K562 (cell line): Measurements from ENCODE around the gene C2CD2L. TPM values are rescaled to one million over a fixed set of nuclear protein-coding genes. Genes with fewer than 3 reads are reported as not detected.

Experiments used
- ATAC-seq: fragments of 200-7000 bp; cut with Tn5 transposase; 3 replicates; pipeline ENCODE4 v1.9.1; 2020; ENCODE audit warnings: moderate library complexity
- BruUV-seq: library from RNA; stranded (reverse); fragments of 400-500 nt; replicated peaks from 2 replicates; lab custom pipeline; 2021; lab: Mats Ljungman, UMichigan
- CTCF ChIA-PET: fragments of 300-600 bp; formaldehyde crosslinking; extraction: SDS; loops from one replicate; lab custom pipeline; 2021; ENCODE audit warnings: low intra/inter-chr PET ratio; lab: Yijun Ruan, JAX
- POLR2A ChIA-PET: fragments of 300-600, 350-650 bp; sonication (Branson Sonifier 250); formaldehyde crosslinking; extraction: SDS; loops from one replicate; lab custom pipeline; 2021; ENCODE audit warnings: antibody characterized with exemption, inconsistent platforms; lab: Yijun Ruan, JAX
- DNase-seq, 4 experiments: peaks; one replicate each; pipeline versions ENCODE4 v3.0.0 to v3.0.0-alpha.2; 2011 to 2018; ENCODE audit warnings: low spot score in 3 of 4, mixed read lengths in 3 of 4; ENCODE audit errors: extremely low read depth in 1 of 4
- FAIRE-seq: peaks from 2 replicates; lab custom pipeline; 2011; peaks lifted over from hg19 to GRCh38; lab: Jason Lieb, UNC
- H2AFZ ChIP-seq: 2 replicates; pipeline ENCODE4 v1.6.0; 2011; ENCODE audit warnings: low read depth, low read length, control low read depth, inconsistent platforms
- H3K27ac ChIP-seq: fragments of 200-600 bp; 3 replicates; pipeline ENCODE4 v1.8.0; 2011; ENCODE audit warnings: low read depth, mild to moderate bottlenecking, control low read depth, inconsistent platforms, low read length, moderate library complexity, mixed read lengths; ENCODE audit errors: extremely low read depth
- H3K27me3 ChIP-seq, 2 experiments: fragments of 300-600 bp in 1 of 2; 2 replicates in 1 of 2; 3 replicates in 1 of 2; pipeline versions ENCODE4 v1.6.0 to v1.8.0; 2011; ENCODE audit warnings: inconsistent platforms in 2 of 2, low read length in 2 of 2, mild to moderate bottlenecking in 1 of 2, mixed read lengths in 1 of 2, moderate library complexity in 1 of 2; ENCODE audit not compliant: control insufficient read depth in 2 of 2, insufficient read depth in 2 of 2
- H3K36me3 ChIP-seq: fragments of 300-600 bp; 3 replicates; pipeline ENCODE4 v1.8.0; 2011; ENCODE audit warnings: mild to moderate bottlenecking, low read length, inconsistent platforms; ENCODE audit not compliant: control insufficient read depth, insufficient read depth
- H3K4me1 ChIP-seq, 2 experiments: fragments of 200-600 bp in 1 of 2; replicated peaks in 1 of 2; 2 replicates in 1 of 2; 3 replicates in 1 of 2; pipeline versions ENCODE4 v1.5.1 to v1.8.0; 2011; ENCODE audit warnings: inconsistent platforms in 2 of 2, low read length in 2 of 2, mild to moderate bottlenecking in 1 of 2, mixed read lengths in 1 of 2, moderate library complexity in 1 of 2; ENCODE audit not compliant: control insufficient read depth in 2 of 2, insufficient read depth in 2 of 2
- H3K4me2 ChIP-seq: 2 replicates; pipeline ENCODE4 v1.6.1; 2011; ENCODE audit warnings: low read length, control low read depth, inconsistent platforms, mixed read lengths; ENCODE audit not compliant: insufficient read depth
- H3K4me3 ChIP-seq: fragments of 200-600 bp; sonication (generic), shearing (Covaris generic); 2 replicates; pipeline ENCODE4 v1.5.1; 2016; ENCODE audit warnings: control low read depth, inconsistent platforms
- H3K79me2 ChIP-seq: fragments of 200-600 bp; 3 replicates; pipeline ENCODE4 v1.8.0; 2011; ENCODE audit warnings: low read length, inconsistent platforms; ENCODE audit not compliant: control insufficient read depth, insufficient read depth
- H3K9ac ChIP-seq, 2 experiments: 2 replicates each; pipeline versions ENCODE4 v1.6.0 to v1.6.1; 2011; ENCODE audit warnings: low read depth in 2 of 2, low read length in 2 of 2, control low read depth in 1 of 2, inconsistent platforms in 1 of 2, mild to moderate bottlenecking in 1 of 2, mixed read lengths in 1 of 2; ENCODE audit not compliant: insufficient read depth in 1 of 2
- H3K9me1 ChIP-seq: one replicate; pipeline ENCODE4 v1.6.0; 2011; ENCODE audit warnings: inconsistent platforms, mild to moderate bottlenecking, low read length, moderate library complexity; ENCODE audit not compliant: control insufficient read depth, insufficient read depth
- H3K9me3 ChIP-seq: replicated peaks from 2 replicates; pipeline ENCODE4 v1.5.1; 2011; ENCODE audit warnings: low read depth, low read length, inconsistent platforms; ENCODE audit not compliant: control insufficient read depth, insufficient read depth
- H4K20me1 ChIP-seq: replicated peaks from 2 replicates; pipeline ENCODE4 v1.6.1; 2011; ENCODE audit warnings: low read length, inconsistent platforms, mixed read lengths; ENCODE audit not compliant: control insufficient read depth, insufficient read depth
- CBFA2T2 ChIP-seq: fragments of 450-650 bp; conservative IDR thresholded peaks from 2 replicates; pipeline ENCODE4 v1.6.1; 2017; ENCODE audit warnings: mild to moderate bottlenecking
- CBFB ChIP-seq: sonication (generic); formaldehyde crosslinking; IDR thresholded peaks from 2 replicates; pipeline ENCODE4 v1.4.0; 2020; ENCODE audit warnings: mild to moderate bottlenecking, missing genetic modification reagents
- CHD2 ChIP-seq: IDR thresholded peaks from 2 replicates; pipeline ENCODE4 v1.6.1; 2011; ENCODE audit warnings: low read depth, low read length
- GTF2B ChIP-seq: IDR thresholded peaks from 2 replicates; pipeline ENCODE4 v1.6.1; 2011; ENCODE audit not compliant: insufficient read length; ENCODE audit errors: extremely low read depth
- HCFC1 ChIP-seq: IDR thresholded peaks from 2 replicates; pipeline ENCODE4 v1.6.1; 2012; ENCODE audit warnings: low read depth, low read length, improper control_type of control experiment
- HNRNPL ChIP-seq: fragments of 200-400 bp; formaldehyde crosslinking; IDR thresholded peaks from 2 replicates; pipeline ENCODE4 v1.6.1; 2017; ENCODE audit warnings: low read depth, mild to moderate bottlenecking, low read length
- MAFG ChIP-seq: fragments of 450-650 bp; conservative IDR thresholded peaks from 2 replicates; pipeline ENCODE4 v1.6.1; 2016; ENCODE audit warnings: missing genetic modification characterization, missing compliant biosample characterization
- NR4A1 ChIP-seq, 2 experiments: fragments of 250-450 bp in 1 of 2; fragments of 450-650 bp in 1 of 2; sonication (Bioruptor Pico) in 1 of 2; IDR thresholded peaks; 2 replicates each; pipeline versions ENCODE4 v1.4.0 to v1.6.1; 2016 to 2020; ENCODE audit warnings: mild to moderate bottlenecking in 2 of 2, missing compliant biosample characterization in 1 of 2, missing genetic modification characterization in 1 of 2, moderate library complexity in 1 of 2
- RBM17 ChIP-seq: fragments of 200-400 bp; formaldehyde crosslinking; IDR thresholded peaks from 2 replicates; pipeline ENCODE4 v1.6.1; 2017; ENCODE audit warnings: low read depth, mild to moderate bottlenecking, low read length, borderline replicate concordance
- RFX7 ChIP-seq: fragments of 250-450 bp; sonication (Bioruptor Pico); IDR thresholded peaks from 2 replicates; pipeline ENCODE4 v1.5.1; 2021; ENCODE audit warnings: mild to moderate bottlenecking
- SIN3A ChIP-seq, 2 experiments: fragments of 150-350 bp in 1 of 2; IDR thresholded peaks; 2 replicates each; pipeline ENCODE4 v1.6.1; 2011 to 2016; ENCODE audit warnings: borderline replicate concordance in 2 of 2, low read depth in 2 of 2, low read length in 2 of 2, mild to moderate bottlenecking in 2 of 2, moderate library complexity in 2 of 2; ENCODE audit not compliant: control insufficient read depth in 1 of 2
- TAF7 ChIP-seq: fragments of 450-650 bp; IDR thresholded peaks from 2 replicates; pipeline ENCODE4 v1.6.1; 2016; ENCODE audit warnings: missing genetic modification characterization, missing compliant biosample characterization
- U2AF1 ChIP-seq: fragments of 200-400 bp; formaldehyde crosslinking; optimal IDR thresholded peaks from 2 replicates; pipeline ENCODE3; 2017; ENCODE audit warnings: mild to moderate bottlenecking, low read depth, low read length, moderate library complexity
- ZC3H11A ChIP-seq: IDR thresholded peaks from 2 replicates; pipeline ENCODE4 v1.6.1; 2012; ENCODE audit warnings: low read depth, low read length, improper control_type of control experiment
- ZNF511 ChIP-seq: sonication (generic); formaldehyde crosslinking; IDR thresholded peaks from 2 replicates; pipeline ENCODE4 v1.8.0; 2022; ENCODE audit warnings: mild to moderate bottlenecking, missing genetic modification reagents
- ZNF583 ChIP-seq: fragments of 250-450 bp; sonication (Bioruptor Pico); IDR thresholded peaks from 2 replicates; pipeline ENCODE4 v1.4.0; 2020
- ZNF695 ChIP-seq: fragments of 450-650 bp; formaldehyde crosslinking; IDR thresholded peaks from 2 replicates; pipeline ENCODE4 v1.4.0; 2020; ENCODE audit warnings: mild to moderate bottlenecking, moderate library complexity
- ZNF76 ChIP-seq: fragments of 250-450 bp; sonication (Bioruptor Pico); IDR thresholded peaks from 2 replicates; pipeline ENCODE4 v1.4.0; 2020; ENCODE audit warnings: mild to moderate bottlenecking, moderate library complexity, borderline replicate concordance
- WGBS: fragments of 100-300 bp; shearing (Covaris generic); methylation state at CpG from one replicate; pipeline ENCODE4 v1.1.6; 2016; ENCODE audit warnings: low coverage, mixed read lengths; ENCODE audit not compliant: insufficient coverage; ENCODE audit errors: missing lambda C conversion rate; 5-methylcytosine and 5-hydroxymethylcytosine counted together
- in situ Hi-C: fragments of 300-500 bp; cut with MboI; formaldehyde crosslinking; loops from 4 replicates; pipeline ENCODE4 v1.15.0; 2018; ENCODE audit warnings: inconsistent platforms, mixed read lengths
- intact Hi-C: fragments of 100-400 bp; cut with micrococcal nuclease; formaldehyde crosslinking; loops from 2 replicates; pipeline ENCODE4 v1.14.2; 2022
- polyA plus RNA-seq, 8 experiments: library from polyadenylated mRNA; depleted of rRNA in 4 of 8; stranded (reverse) in 5 of 8; unstranded in 3 of 8; fragments of >200 nt; fragmentation: Nextera tagmentation in 2 of 8; fragmentation: Illumina TruSeq in 1 of 8; extraction: Ambion mirVana in 2 of 8; extraction: Trizol in 1 of 8; gene quantifications; 2 replicates each; pipeline versions ENCODE4 v1.2.1 to v1.2.3, GENCODE V29; 2011 to 2014; ENCODE audit warnings: inconsistent platforms in 1 of 8, missing spikeins in 1 of 8
- total RNA-seq, 7 experiments: library from RNA; depleted of rRNA in 6 of 7; stranded (reverse); fragments of >200 nt in 6 of 7; fragmentation: Illumina TruSeq in 2 of 7; extraction: Trizol in 2 of 7; gene quantifications; 2 replicates each; pipeline versions ENCODE4 v1.2.1 to v1.2.3, GENCODE V29; 2011 to 2021; ENCODE audit warnings: low replicate concordance in 1 of 7
- TF ChIP-seq, protein P1 (sequence below): fragments of 450-650 bp; IDR thresholded peaks from 2 replicates; pipeline ENCODE4 v1.6.1; 2017; ENCODE audit warnings: antibody characterized with exemption, mild to moderate bottlenecking

C2CD2L gene
- total and polyA plus RNA-seq, 9 of the 15 experiments (the other 6 are each of a cell fraction or from before 2014, with no cell fraction given): 0.66 to 41.2 (median 14.8) TPM

DNA sequence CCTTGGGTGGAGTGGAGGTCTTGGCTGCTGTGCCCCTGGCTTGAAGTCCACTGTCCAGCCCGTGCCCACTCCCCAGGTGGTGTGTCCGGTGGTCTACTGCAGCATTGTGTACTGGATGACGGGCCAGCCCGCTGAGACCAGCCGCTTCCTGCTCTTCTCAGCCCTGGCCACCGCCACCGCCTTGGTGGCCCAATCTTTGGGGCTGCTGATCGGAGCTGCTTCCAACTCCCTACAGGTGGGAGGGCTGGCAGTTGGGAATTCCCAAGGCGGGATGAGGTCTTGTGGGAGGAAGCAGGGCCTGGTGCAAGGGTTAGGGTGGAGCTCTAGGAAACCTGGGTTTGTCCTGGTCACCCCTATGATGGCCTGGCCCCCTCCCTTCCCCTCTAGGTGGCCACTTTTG, 53.0 kb downstream of the C2CD2L start:
- POLR2A ChIA-PET: interaction anchor here (0.6 to 0.9 kb wide), 2 partner anchors 11 to 75 kb away, joined by 3 to 4 read pairs; no protein-coding TSS in a partner anchor
- intact Hi-C loops: no loop called here
- H3K79me2 ChIP-seq: no peaks in the 10 kb centered on the region
- TF ChIP-seq HCFC1: no peak
- no peak for TF ChIP-seq MAFG (tag)
- TF ChIP-seq TAF7 (tag): no peak
- no peak for TF ChIP-seq ZNF76
- TF ChIP-seq U2AF1: no peak
- no peak for TF ChIP-seq ZNF695
- TF ChIP-seq, protein P1, sequence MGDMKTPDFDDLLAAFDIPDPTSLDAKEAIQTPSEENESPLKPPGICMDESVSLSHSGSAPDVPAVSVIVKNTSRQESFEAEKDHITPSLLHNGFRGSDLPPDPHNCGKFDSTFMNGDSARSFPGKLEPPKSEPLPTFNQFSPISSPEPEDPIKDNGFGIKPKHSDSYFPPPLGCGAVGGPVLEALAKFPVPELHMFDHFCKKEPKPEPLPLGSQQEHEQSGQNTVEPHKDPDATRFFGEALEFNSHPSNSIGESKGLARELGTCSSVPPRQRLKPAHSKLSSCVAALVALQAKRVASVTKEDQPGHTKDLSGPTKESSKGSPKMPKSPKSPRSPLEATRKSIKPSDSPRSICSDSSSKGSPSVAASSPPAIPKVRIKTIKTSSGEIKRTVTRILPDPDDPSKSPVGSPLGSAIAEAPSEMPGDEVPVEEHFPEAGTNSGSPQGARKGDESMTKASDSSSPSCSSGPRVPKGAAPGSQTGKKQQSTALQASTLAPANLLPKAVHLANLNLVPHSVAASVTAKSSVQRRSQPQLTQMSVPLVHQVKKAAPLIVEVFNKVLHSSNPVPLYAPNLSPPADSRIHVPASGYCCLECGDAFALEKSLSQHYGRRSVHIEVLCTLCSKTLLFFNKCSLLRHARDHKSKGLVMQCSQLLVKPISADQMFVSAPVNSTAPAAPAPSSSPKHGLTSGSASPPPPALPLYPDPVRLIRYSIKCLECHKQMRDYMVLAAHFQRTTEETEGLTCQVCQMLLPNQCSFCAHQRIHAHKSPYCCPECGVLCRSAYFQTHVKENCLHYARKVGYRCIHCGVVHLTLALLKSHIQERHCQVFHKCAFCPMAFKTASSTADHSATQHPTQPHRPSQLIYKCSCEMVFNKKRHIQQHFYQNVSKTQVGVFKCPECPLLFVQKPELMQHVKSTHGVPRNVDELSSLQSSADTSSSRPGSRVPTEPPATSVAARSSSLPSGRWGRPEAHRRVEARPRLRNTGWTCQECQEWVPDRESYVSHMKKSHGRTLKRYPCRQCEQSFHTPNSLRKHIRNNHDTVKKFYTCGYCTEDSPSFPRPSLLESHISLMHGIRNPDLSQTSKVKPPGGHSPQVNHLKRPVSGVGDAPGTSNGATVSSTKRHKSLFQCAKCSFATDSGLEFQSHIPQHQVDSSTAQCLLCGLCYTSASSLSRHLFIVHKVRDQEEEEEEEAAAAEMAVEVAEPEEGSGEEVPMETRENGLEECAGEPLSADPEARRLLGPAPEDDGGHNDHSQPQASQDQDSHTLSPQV: no peak
- no peak for TF ChIP-seq SIN3A (IDR thresholded peaks at IDR 0.05; ENCODE audit: borderline replicate concordance in 2 of 2, control insufficient read depth in 1 of 2, low read depth in 2 of 2, low read length in 2 of 2)
- no peak for TF ChIP-seq NR4A1 (CRISPR knock-in tag; IDR thresholded peaks at IDR 0.05)
- TF ChIP-seq NR4A1 (tag; IDR thresholded peaks at IDR 0.05): no peak
- TF ChIP-seq CBFB (CRISPR knock-in tag): no peak
- no peak for TF ChIP-seq CBFA2T2
- TF ChIP-seq ZC3H11A: no peak
- TF ChIP-seq HNRNPL: no peak
- no peak for TF ChIP-seq RFX7 (CRISPR knock-in tag)
- no peak for TF ChIP-seq GTF2B
- TF ChIP-seq ZNF583 (CRISPR knock-in tag): no peak
- no peak for TF ChIP-seq ZNF511
- no peak for TF ChIP-seq RBM17
- TF ChIP-seq CHD2: no peak
- TF ChIP-seq, all 486 proteins: peak for 0
- H3K9ac ChIP-seq: no peak overlapping the region
- CTCF ChIA-PET: no interaction called here
- peaks cover 13 to 15% of the 10 kb centered on the region in 2 experiments; a peak in 4 of 5 replicates for H3K4me1 ChIP-seq
- H3K36me3 ChIP-seq: no peaks in the 10 kb centered on the region
- DNase-seq (no peak), FAIRE-seq (no peak), ATAC-seq (no peak)
- 7% methylated on average over 9 of the region's 9 CpGs for WGBS
- no peaks in the 10 kb centered on the region for H3K9me3 ChIP-seq
- no peaks in the 10 kb centered on the region for H4K20me1 ChIP-seq
- peaks cover 4 to 51% of the 10 kb centered on the region in 2 experiments; a peak in 4 of 5 replicates for H3K27me3 ChIP-seq
- no TSS peak for BruUV-seq
- H3K27ac ChIP-seq: no peak overlapping the region
- in situ Hi-C loops: no loop called here
- H3K4me3 ChIP-seq: no peak overlapping the region
- no peak overlapping the region for H3K4me2 ChIP-seq
- no peak overlapping the region for H2AFZ ChIP-seq
- no peaks in the 10 kb centered on the region for H3K9me1 ChIP-seq
